Suprapubic skin (tissue), 4 donors: ENCODE measurements around the gene CHST9. TPM values are rescaled to one million over a fixed set of nuclear protein-coding genes. Genes with fewer than 3 reads are reported as not detected.

Source experiments
- DNase-seq, 2 donors: peaks; one replicate each; pipeline ENCODE4 v3.0.0-alpha.2; 2019; ENCODE audit warnings: low spot score in 2 of 2
- H3K27ac ChIP-seq: fragments of 200-600 bp; sonication (generic); one replicate; pipeline ENCODE4 v1.5.1; 2019
- H3K27me3 ChIP-seq: fragments of 200-600 bp; sonication (generic); one replicate; pipeline ENCODE4 v1.5.1; 2019
- H3K36me3 ChIP-seq: fragments of 200-600 bp; sonication (generic); one replicate; pipeline ENCODE4 v1.5.1; 2019
- H3K4me1 ChIP-seq: fragments of 200-600 bp; sonication (generic); one replicate; pipeline ENCODE4 v1.5.1; 2019
- H3K4me3 ChIP-seq: fragments of 200-600 bp; sonication (generic); one replicate; pipeline ENCODE4 v1.5.1; 2019; ENCODE audit warnings: mild to moderate bottlenecking
- H3K9me3 ChIP-seq: fragments of 200-600 bp; sonication (generic); one replicate; pipeline ENCODE4 v1.5.1; 2019
- EP300 ChIP-seq: sonication (generic); formaldehyde crosslinking; IDR thresholded peaks from one replicate; pipeline ENCODE4 v1.6.1; 2017; ENCODE audit warnings: antibody characterized with exemption
- POLR2A ChIP-seq, 2 donors: fragments of 450-650 bp; IDR thresholded peaks; one replicate each; pipeline ENCODE4 v1.6.1; 2017; ENCODE audit warnings: antibody characterized with exemption in 2 of 2, mild to moderate bottlenecking in 2 of 2, moderate library complexity in 2 of 2
- POLR2AphosphoS5 ChIP-seq, 3 donors: sonication (generic); formaldehyde crosslinking; IDR thresholded peaks; one replicate each; pipeline ENCODE4 v1.6.1; 2017; ENCODE audit warnings: antibody characterized with exemption in 3 of 3
- WGBS: methylation state at CpG from one replicate; pipeline ENCODE4 v1.1.5; 2018; 5-methylcytosine and 5-hydroxymethylcytosine counted together
- total RNA-seq, 4 donors: library from RNA; depleted of rRNA; stranded (reverse); fragments of >200 nt; gene quantifications; one replicate each; pipeline ENCODE4 v1.1.0, GENCODE V29; 2016
- TF ChIP-seq, protein P1 (sequence below), 2 donors: fragments of 200-600 bp in 1 of 2; fragments of 450-650 bp in 1 of 2; sonication (generic) in 1 of 2; IDR thresholded peaks; one replicate each; pipeline ENCODE4 v1.5.1; 2016 to 2019; ENCODE audit warnings: antibody characterized with exemption in 2 of 2, mild to moderate bottlenecking in 1 of 2, moderate library complexity in 1 of 2

Gene CHST9
- total RNA-seq, 4 donors from 2014 or later: 0.08 to 2.0 (median 0.33) TPM

DNA sequence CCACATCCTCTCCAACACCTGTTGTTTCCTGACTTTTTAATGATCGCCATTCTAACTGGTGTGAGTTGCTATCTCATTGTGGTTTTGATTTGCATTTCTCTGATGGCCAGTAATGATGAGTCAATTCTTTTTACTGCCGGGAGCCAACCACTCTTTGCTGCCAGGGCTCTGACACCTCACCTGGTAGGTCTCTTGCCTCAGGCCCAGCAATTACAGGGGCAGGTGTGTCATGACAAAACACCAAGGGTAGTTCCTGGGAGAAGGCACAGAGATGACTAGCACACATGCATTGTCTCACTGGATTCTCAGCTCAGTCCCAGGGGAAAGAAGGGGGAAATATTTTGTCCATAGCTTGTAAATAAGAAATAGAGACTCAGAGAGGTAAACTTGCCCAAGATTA is 122.3 kb downstream of the CHST9 start:
- no peaks in the 10 kb centered on the region for H3K36me3 ChIP-seq
- H3K4me1 ChIP-seq: no peaks in the 10 kb centered on the region
- H3K9me3 ChIP-seq: no peaks in the 10 kb centered on the region
- DNase-seq: no peak
- H3K27ac ChIP-seq: no peak overlapping the region
- WGBS: 62% methylated on average over 2 of the region's 2 CpGs
- TF ChIP-seq POLR2AphosphoS5 (IDR thresholded peaks at IDR 0.05) (no peak), POLR2A (IDR thresholded peaks at IDR 0.05) (no peak), EP300 (no peak)
- TF ChIP-seq, protein P1, sequence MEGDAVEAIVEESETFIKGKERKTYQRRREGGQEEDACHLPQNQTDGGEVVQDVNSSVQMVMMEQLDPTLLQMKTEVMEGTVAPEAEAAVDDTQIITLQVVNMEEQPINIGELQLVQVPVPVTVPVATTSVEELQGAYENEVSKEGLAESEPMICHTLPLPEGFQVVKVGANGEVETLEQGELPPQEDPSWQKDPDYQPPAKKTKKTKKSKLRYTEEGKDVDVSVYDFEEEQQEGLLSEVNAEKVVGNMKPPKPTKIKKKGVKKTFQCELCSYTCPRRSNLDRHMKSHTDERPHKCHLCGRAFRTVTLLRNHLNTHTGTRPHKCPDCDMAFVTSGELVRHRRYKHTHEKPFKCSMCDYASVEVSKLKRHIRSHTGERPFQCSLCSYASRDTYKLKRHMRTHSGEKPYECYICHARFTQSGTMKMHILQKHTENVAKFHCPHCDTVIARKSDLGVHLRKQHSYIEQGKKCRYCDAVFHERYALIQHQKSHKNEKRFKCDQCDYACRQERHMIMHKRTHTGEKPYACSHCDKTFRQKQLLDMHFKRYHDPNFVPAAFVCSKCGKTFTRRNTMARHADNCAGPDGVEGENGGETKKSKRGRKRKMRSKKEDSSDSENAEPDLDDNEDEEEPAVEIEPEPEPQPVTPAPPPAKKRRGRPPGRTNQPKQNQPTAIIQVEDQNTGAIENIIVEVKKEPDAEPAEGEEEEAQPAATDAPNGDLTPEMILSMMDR (IDR thresholded peaks at IDR 0.05): no peak
- H3K4me3 ChIP-seq: no peak overlapping the region
- no peaks in the 10 kb centered on the region for H3K27me3 ChIP-seq

DNA sequence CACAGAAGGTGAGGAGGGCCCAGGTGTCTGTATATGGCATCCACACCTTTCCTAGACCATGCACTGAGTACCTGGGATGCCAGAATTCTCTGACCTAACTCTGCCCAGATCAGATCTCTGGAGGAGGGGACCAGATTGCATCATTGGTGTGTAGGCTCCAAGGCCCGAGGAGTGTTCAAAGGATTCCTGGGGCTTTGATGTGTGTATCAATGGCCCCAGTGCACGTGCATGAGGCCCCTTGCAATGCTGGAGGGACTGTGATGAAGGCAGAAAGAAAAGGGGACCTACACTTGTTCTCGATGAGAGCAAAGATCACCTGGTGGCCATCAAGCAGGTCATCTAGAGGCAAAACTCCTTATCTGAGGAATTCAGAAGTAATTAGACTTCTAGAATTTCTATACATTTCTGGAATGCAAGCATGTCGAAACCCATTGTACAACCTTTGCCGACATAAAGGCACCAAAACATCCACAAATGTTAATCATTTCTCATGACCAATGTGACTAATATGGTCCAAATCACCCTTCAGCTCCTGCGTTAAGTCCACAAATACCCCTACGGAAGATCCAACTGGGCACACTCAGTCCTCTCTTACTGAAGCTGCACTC is 123.5 kb downstream of the CHST9 start:
- TF ChIP-seq POLR2A (IDR thresholded peaks at IDR 0.05) (no peak), EP300 (no peak), POLR2AphosphoS5 (IDR thresholded peaks at IDR 0.05) (no peak)
- TF ChIP-seq, protein P1 (IDR thresholded peaks at IDR 0.05): no peak
- Histone ChIP-seq H3K4me1 (no peaks in the 10 kb centered on the region), H3K36me3 (no peaks in the 10 kb centered on the region), H3K9me3 (no peaks in the 10 kb centered on the region), H3K27me3 (no peaks in the 10 kb centered on the region), H3K27ac (no peak overlapping the region), H3K4me3 (no peak overlapping the region)
- WGBS: 83% methylated on average over 7 of the region's 7 CpGs
- no peak for DNase-seq

DNA sequence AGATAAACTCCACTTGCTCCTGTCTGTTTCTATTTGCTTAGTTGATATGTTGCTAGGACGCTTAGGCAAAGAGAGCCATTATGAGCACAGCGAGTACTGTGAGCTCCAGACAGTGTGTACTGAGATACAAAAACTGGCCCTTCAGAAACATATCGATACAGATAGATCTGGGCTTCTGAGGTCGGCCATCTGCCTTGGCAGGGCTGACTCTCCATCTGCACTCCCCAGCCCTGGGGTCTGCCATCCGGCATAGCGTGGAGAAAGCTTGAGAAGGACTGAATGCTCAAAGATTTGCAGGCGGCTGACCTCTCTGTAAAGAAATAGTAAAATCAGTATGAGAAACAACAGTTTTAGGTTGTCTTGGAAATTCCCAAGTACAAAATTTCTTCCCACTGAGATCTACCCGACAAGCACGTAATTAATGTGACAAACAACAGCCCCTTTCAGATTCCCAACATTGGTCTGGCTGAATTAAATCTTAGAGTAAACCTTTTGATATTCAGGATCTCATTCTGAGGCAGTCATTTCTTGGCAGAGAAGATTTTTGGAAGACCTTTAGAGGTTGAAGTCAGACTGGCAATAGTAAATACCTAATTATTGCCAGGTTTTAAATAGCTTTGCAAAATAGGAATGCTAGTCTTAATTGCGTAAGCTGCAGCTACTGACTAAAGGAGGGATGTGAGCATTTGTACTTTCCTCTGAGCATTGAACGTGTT is 127.4 kb downstream of the CHST9 start:
- Histone ChIP-seq H3K4me1 (no peaks in the 10 kb centered on the region), H3K27ac (no peak overlapping the region), H3K4me3 (no peak overlapping the region), H3K9me3 (no peaks in the 10 kb centered on the region), H3K27me3 (no peaks in the 10 kb centered on the region), H3K36me3 (no peaks in the 10 kb centered on the region)
- TF ChIP-seq, protein P1 (IDR thresholded peaks at IDR 0.05): no peak
- TF ChIP-seq EP300 (no peak), POLR2A (IDR thresholded peaks at IDR 0.05) (no peak)
- no peak for DNase-seq
- 46% methylated on average over 11 of the region's 11 CpGs for WGBS

DNA sequence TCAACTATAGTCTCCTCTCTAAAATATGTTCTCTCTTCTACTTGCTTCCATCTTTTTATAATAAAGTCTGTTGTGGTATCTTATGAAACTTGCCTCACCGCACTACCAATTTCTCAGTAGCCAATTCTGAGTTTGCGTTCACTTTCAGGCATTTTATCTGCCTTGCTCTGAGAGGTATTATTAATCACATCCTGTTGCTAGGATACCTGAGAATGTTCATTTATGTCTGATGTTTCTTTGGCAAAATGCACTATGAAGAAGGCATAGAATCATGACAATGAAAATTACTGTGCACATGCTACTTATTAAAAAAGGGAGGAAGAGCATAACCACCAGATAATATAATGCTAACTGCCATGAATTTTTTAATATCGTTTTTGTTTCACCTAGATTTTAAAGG is 130.2 kb downstream of the CHST9 start:
- 65% methylated on average over 3 of the region's 3 CpGs for WGBS
- H3K9me3 ChIP-seq: no peaks in the 10 kb centered on the region
- DNase-seq: no peak
- H3K36me3 ChIP-seq: no peaks in the 10 kb centered on the region
- H3K27ac ChIP-seq: no peak overlapping the region
- no peaks in the 10 kb centered on the region for H3K27me3 ChIP-seq
- no peak for TF ChIP-seq EP300
- no peak for TF ChIP-seq POLR2A (IDR thresholded peaks at IDR 0.05)
- TF ChIP-seq, protein P1 (IDR thresholded peaks at IDR 0.05): no peak
- TF ChIP-seq POLR2AphosphoS5 (IDR thresholded peaks at IDR 0.05): no peak
- no peaks in the 10 kb centered on the region for H3K4me1 ChIP-seq
- no peak overlapping the region for H3K4me3 ChIP-seq

DNA sequence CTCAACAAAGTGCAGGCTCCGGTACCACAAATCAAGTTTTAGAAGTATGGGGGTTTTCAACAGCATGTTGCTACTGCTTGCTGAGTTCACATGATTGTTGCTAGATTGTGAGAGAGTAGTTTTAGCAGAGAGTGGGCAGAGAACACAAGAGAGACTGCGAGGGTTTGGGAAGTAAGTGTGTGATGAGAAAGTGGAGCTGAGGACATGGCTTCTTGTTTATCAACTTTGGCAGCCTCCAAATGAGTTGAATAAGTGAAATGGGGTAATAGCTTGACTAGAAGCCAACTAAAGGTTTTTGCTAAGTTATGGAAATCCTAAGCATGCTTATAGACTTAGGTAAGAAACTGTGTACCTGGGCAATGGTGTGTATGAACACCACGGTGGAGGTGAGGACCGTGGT is 135.1 kb downstream of the CHST9 start:
- Histone ChIP-seq H3K9me3 (no peaks in the 10 kb centered on the region), H3K27me3 (no peaks in the 10 kb centered on the region), H3K27ac (no peak overlapping the region), H3K36me3 (no peaks in the 10 kb centered on the region), H3K4me1 (no peaks in the 10 kb centered on the region), H3K4me3 (no peak overlapping the region)
- DNase-seq: no peak
- 61% methylated on average over 4 of the region's 4 CpGs for WGBS
- TF ChIP-seq EP300 (no peak), POLR2AphosphoS5 (IDR thresholded peaks at IDR 0.05) (no peak), POLR2A (IDR thresholded peaks at IDR 0.05) (no peak)
- TF ChIP-seq, protein P1 (IDR thresholded peaks at IDR 0.05): no peak
